H54 (cell line): ENCODE measurements around the gene KITLG.
A peak's percentile ranks its signal among the peaks of the same experiment; 100 is the strongest.

ENCODE experiments used
- DNase-seq: peaks from one replicate; pipeline ENCODE4 v3.0.0; 2011; ENCODE audit warnings: low spot score, mixed read lengths; ENCODE audit not compliant: insufficient read length
- FAIRE-seq: peaks from 3 replicates; lab custom pipeline; 2011; peaks lifted over from hg19 to GRCh38; lab: Jason Lieb, UNC
- POLR2A ChIP-seq: IDR thresholded peaks from 2 replicates; pipeline ENCODE4 v1.6.1; 2011; ENCODE audit warnings: low read depth, mild to moderate bottlenecking, low read length

Gene KITLG

DNA sequence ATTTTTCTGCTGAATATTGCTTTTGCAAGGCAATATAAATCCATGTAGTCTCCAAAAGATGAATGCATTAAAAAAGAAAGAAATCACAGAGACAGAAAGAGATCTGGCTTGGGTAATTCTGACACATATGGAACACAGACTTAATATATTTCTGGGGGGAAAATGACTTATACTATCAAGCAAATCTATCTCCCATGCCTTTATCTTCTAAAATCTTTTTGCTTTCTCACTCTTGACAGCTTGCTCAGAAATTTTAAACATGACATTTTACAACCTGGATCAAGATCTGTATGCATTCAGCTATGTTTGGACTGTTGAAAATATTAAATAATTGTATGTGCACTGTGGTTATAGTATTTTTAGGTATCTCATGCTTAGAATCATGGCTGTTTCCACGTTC, 73.0 kb downstream of the KITLG start:
- DNase-seq = no peak
- no peak for TF ChIP-seq POLR2A
- no peak for FAIRE-seq

GRCh38 chr12:88505696-88506095, 74.6 kb downstream of the KITLG start:
- DNase-seq (no peak), FAIRE-seq (peak; percentile 33)
- TF ChIP-seq POLR2A = no peak

DNA sequence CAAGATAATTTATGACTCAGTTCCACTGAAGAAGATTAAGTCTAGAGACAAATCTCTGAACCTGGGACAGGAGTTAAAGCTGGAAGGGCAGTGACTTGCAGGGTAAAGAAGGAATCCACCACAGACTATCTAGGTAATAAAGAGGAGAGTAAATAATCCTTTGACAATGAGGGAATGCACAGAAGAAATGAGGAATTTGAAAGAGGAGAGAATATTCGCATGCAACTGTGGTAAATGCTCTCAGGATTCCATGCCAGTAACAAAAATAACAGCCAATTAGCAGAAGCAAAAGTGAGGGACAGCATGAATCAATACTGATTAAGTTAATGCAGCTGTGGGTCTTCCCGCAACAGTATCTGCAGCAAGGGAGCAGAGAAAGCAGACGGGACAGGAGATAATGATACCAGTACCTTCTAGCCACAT, 77.0 kb downstream of the KITLG start:
- no peak for DNase-seq
- TF ChIP-seq POLR2A = no peak
- FAIRE-seq = no peak

DNA sequence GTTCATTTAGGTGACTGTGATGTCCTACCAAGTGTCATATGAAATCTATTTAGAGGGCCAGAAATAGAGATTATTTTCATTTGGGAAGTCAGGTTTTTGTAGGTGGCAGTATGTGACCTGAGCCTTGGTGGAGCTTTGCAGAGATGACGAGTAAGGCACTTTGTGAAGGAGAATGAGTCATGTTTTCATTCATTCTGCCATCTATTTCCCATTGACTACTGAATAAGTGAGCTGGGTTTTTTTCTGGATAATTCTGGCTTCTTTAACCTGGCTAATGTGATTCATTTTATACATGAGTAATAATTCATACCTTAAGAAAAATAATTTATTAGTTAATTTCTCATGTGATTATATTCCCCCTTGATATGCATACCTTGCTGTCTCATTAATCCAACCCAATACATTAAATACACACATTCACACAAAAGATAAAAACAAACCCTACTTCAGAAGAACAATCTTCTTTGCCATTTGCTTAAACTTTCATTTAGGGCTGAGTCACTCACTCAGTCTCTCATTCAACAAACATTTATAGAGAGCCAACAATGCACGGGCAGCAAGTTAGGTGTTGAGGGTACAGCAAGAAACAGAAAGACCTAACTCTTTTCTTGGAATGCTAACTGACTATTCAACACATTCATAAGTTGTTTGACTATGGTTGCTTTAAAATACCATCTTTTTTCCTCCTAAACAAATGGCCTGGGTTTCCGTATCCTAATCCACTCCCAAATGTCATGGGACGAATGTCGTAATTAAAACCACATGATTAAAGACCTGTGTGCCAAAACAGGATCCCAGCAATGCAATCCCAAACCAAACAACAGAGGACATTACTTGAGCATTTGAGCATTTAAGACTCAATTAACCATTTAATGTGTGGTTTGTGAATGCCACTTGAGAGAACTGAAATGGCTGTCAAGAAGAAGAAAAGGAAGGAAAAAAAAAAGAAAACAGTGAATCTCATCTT, 78.0 kb downstream of the KITLG start:
- DNase-seq (no peak), FAIRE-seq (peak; percentile 89)
- no peak for TF ChIP-seq POLR2A

DNA sequence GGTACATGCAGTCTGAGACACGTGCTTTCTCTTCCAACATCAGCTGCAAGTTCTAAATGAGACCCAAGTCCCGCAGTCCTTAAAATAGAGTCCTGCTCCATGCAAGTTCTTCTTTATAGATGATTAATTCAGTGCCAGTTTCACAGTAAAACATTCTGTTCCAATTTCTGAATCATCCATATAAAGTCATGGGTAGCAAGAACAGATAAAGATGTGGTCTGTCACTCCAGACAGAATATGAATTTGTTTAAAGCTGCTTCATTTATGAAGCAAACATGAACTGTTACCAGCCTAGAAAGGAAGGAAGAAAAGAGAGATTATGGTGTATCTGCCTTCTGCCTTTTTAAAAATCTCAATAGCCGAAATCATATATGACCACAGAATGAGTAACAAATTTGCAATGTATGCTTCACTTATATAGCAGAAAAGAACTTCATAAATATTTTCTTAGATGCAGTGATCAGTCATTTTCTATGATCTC, 83.3 kb downstream of the KITLG start:
- no peak for DNase-seq
- no peak for TF ChIP-seq POLR2A
- FAIRE-seq = peak; percentile 57

- no peak for DNase-seq
- no peak for TF ChIP-seq POLR2A
- peak; percentile 52 for FAIRE-seq
These were observed 83.8 kb downstream of the KITLG start for GRCh38 chr12:88496429-88496828.

DNA sequence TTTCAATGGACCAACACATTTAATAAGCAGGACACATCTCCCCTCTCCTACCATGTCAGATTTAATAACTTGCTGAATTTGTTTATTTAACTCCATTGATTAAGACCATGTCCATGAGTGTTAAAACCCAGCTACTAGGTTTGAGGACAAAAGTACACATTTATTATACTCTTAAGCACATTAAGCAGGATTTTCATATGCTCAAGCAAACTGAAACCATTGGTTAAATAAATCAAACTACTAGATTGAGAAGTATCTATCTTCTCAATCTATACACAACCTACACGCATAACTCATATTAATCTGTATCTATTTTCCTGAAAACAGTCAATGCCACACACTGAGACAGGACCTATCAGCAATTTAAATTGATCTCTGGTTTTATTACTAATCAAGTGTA, 85.2 kb downstream of the KITLG start:
- TF ChIP-seq POLR2A = no peak
- peak; percentile 41 for FAIRE-seq
- DNase-seq = no peak

DNA sequence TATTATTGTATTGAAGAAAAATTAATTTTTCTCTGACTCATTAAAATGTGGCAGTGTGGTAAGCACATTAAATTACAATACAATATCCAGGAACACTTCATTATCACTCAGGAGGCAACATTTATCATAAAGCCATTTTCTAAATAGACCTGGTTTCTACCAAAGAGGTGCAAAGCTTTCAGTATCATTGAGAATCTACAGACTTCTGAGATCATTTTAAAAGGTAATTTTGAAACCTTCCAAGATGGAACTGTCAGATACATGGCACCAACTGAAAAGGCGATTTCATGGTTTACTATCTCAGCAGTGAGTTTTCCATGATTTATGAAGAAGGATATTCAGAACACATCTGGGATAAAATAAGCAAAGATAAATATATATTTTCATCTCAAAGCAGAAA, 85.8 kb downstream of the KITLG start:
- DNase-seq (no peak), FAIRE-seq (no peak)
- TF ChIP-seq POLR2A = no peak

DNA sequence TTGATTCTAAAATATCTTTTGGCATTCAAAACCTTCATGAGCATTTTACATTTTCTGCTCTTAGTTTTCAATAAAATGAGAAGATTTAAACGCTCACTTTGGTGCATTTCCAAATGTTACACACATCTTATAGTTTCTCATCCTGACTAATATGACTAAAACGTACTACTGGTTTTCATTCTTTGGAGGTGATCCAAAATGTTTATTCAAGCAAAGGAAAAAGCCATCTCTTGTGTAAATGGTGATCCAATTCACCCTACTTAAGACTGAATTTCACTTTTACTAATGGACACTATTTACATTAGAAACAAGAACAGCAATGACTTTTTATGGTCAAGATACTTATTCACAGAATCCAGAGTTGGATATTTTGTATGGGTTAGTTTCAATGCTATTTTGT, 86.6 kb downstream of the KITLG start:
- TF ChIP-seq POLR2A = no peak
- no peak for DNase-seq
- peak; percentile 95 for FAIRE-seq

DNA sequence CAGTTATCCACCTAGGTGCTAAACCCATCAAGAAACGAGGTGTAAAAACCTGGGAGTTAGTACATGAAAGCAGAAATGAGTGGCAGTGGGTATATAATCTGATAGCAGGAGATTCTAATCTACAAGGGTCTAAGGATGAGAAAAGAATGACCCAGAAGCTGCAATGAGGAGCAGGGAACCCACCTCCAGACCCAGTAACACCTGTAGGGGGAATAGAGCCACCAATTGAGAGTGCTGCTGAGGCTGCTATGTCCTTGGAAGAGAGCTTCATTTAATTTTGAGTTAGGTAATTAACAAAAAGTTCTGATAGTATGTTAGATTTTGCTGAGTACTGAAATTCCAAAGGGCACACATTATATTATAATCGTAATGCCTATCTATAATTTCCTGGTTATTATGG, 89.8 kb downstream of the KITLG start:
- no peak for FAIRE-seq
- no peak for DNase-seq
- no peak for TF ChIP-seq POLR2A

- FAIRE-seq (peak; percentile 91), DNase-seq (no peak)
- TF ChIP-seq POLR2A = no peak
These were observed 107.5 kb downstream of the KITLG start for GRCh38 chr12:88472775-88473174.

DNA sequence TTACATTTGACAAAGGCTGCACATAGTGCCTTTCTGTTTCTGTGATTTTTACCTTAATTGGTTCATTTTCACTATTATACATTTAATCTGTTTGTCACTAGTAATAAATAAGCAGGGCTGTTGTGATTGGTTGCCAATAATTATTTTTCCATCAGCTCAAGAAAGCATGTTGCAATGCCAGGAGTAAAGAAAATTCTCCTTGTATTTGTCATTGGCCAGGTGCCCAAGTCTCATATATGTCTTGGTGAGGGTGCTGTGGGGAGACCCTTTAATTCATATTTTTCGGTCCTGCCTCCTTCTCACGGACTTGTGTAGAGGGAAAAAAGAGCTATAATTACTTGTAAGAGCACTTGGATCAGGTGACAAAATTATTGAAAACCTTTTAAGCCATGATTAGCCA, 108.0 kb downstream of the KITLG start:
- FAIRE-seq (peak; percentile 57), DNase-seq (no peak)
- TF ChIP-seq POLR2A = no peak

GRCh38 chr12:88471331-88472045, 108.8 kb downstream of the KITLG start:
- no peak for TF ChIP-seq POLR2A
- FAIRE-seq = peak; percentile 99
- DNase-seq = peak; percentile 27

GRCh38 chr12:88469154-88469553, 111.1 kb downstream of the KITLG start:
- FAIRE-seq (no peak), DNase-seq (no peak)
- TF ChIP-seq POLR2A = no peak
